GM13977 (cell line): ENCODE results near the gene NPAS3.
A peak's percentile ranks its signal among the peaks of the same experiment; 100 is the strongest.

ENCODE experiments used
- DNase-seq: peaks from one replicate; pipeline ENCODE4 v3.0.0; 2012; ENCODE audit warnings: low spot score
- CTCF ChIP-seq: IDR thresholded peaks from 2 replicates; pipeline ENCODE4 v1.5.1; 2012; ENCODE audit warnings: mild to moderate bottlenecking, control low read depth; ENCODE audit not compliant: insufficient read depth; ENCODE audit errors: extremely low read depth, missing control alignments
- in situ Hi-C: fragments of 300-500 bp; cut with MboI; formaldehyde crosslinking; loops from one replicate; pipeline ENCODE4 v1.12.0; 2022; ENCODE audit warnings: low sequenced_read_pairs, low pct_unique_long_range_greater_than_20kb, mixed read lengths, inconsistent platforms; ENCODE audit not compliant: unreplicated experiment

Gene NPAS3

GRCh38 chr14:33475623-33476022 lies 536.9 kb downstream of the NPAS3 start:
- peak; percentile 18 for TF ChIP-seq CTCF
- in situ Hi-C loops: no loop called here
- no peak for DNase-seq

- DNase-seq: no peak
- in situ Hi-C loops: no loop called here
These were observed 539.1 kb downstream of the NPAS3 start for GRCh38 chr14:33477797-33478196.

GRCh38 chr14:33480071-33480886 lies 541.6 kb downstream of the NPAS3 start:
- in situ Hi-C loops: no loop called here
- no peak for TF ChIP-seq CTCF
- no peak for DNase-seq

More at GRCh38 chr14:33477797-33478196, 539.1 kb downstream of the NPAS3 start:
- no peak for TF ChIP-seq CTCF

GRCh38 chr14:33480887-33481184 lies 542.2 kb downstream of the NPAS3 start:
- no peak for DNase-seq
- in situ Hi-C loops: no loop called here
- no peak for TF ChIP-seq CTCF

GRCh38 chr14:33483110-33483509 lies 544.4 kb downstream of the NPAS3 start:
- in situ Hi-C loops: no loop called here
- TF ChIP-seq CTCF: no peak
- no peak for DNase-seq

- in situ Hi-C loops: no loop called here
- no peak for TF ChIP-seq CTCF
- DNase-seq: no peak
These were observed 544.9 kb downstream of the NPAS3 start for GRCh38 chr14:33483541-33483940.
